K562 (cell line): Measurements from ENCODE around the gene API5. TPM values are rescaled to one million over a fixed set of nuclear protein-coding genes. Genes with fewer than 3 reads are reported as not detected.

ENCODE experiments used
- ARNT ChIP-seq, 2 experiments: fragments of 450-650 bp; IDR thresholded peaks; 2 replicates each; pipeline ENCODE4 v1.6.1; 2016; ENCODE audit warnings: mild to moderate bottlenecking in 1 of 2
- E2F3 ChIP-seq: fragments of 250-450 bp; sonication (Bioruptor Pico); IDR thresholded peaks from 2 replicates; pipeline ENCODE4 v1.4.0; 2020; ENCODE audit warnings: mild to moderate bottlenecking
- KDM1A ChIP-seq, 2 experiments: fragments of 450-650 bp; IDR thresholded peaks; 2 replicates each; pipeline ENCODE4 v1.6.1; 2016; ENCODE audit warnings: mild to moderate bottlenecking in 2 of 2
- NR2F6 ChIP-seq: fragments of 450-650 bp; formaldehyde crosslinking; IDR thresholded peaks from 2 replicates; pipeline ENCODE4 v1.4.0; 2020; ENCODE audit warnings: mild to moderate bottlenecking
- SMAD4 ChIP-seq: fragments of 250-450 bp; sonication (Bioruptor Pico); conservative IDR thresholded peaks from 2 replicates; pipeline ENCODE4 v1.8.0; 2021; ENCODE audit warnings: inconsistent platforms, mild to moderate bottlenecking, moderate library complexity
- ZNF263 ChIP-seq: sonication (generic); formaldehyde crosslinking; IDR thresholded peaks from 2 replicates; pipeline ENCODE4 v1.8.0; 2022; ENCODE audit warnings: mild to moderate bottlenecking, missing genetic modification reagents, borderline replicate concordance
- ZNF740 ChIP-seq, 3 experiments: fragments of 200-800 bp in 1 of 3; sonication (Bioruptor generic) in 1 of 3; sonication (generic) in 1 of 3; formaldehyde crosslinking in 1 of 3; IDR thresholded peaks; 2 replicates each; pipeline versions ENCODE4 v1.6.1 to v1.8.0; 2016 to 2022; ENCODE audit warnings: mild to moderate bottlenecking in 2 of 3, missing compliant biosample characterization in 2 of 3, missing genetic modification characterization in 2 of 3, missing genetic modification reagents in 1 of 3
- ZNF79 ChIP-seq: fragments of 250-450 bp; sonication (Bioruptor Pico); IDR thresholded peaks from 2 replicates; pipeline ENCODE4 v1.4.0; 2020; ENCODE audit warnings: low read depth, mild to moderate bottlenecking, moderate library complexity
- polyA plus RNA-seq, 8 experiments: library from polyadenylated mRNA; depleted of rRNA in 4 of 8; stranded (reverse) in 5 of 8; unstranded in 3 of 8; fragments of >200 nt; fragmentation: Nextera tagmentation in 2 of 8; fragmentation: Illumina TruSeq in 1 of 8; extraction: Ambion mirVana in 2 of 8; extraction: Trizol in 1 of 8; gene quantifications; 2 replicates each; pipeline versions ENCODE4 v1.2.1 to v1.2.3, GENCODE V29; 2011 to 2014; ENCODE audit warnings: inconsistent platforms in 1 of 8, missing spikeins in 1 of 8
- total RNA-seq, 7 experiments: library from RNA; depleted of rRNA in 6 of 7; stranded (reverse); fragments of >200 nt in 6 of 7; fragmentation: Illumina TruSeq in 2 of 7; extraction: Trizol in 2 of 7; gene quantifications; 2 replicates each; pipeline versions ENCODE4 v1.2.1 to v1.2.3, GENCODE V29; 2011 to 2021; ENCODE audit warnings: low replicate concordance in 1 of 7
- TF ChIP-seq, protein P1 (sequence below): sonication (generic); formaldehyde crosslinking; IDR thresholded peaks from 2 replicates; pipeline ENCODE4 v1.8.0; 2023; ENCODE audit warnings: mild to moderate bottlenecking, missing genetic modification reagents
- TF ChIP-seq, protein P2 (sequence below): fragments of 450-650 bp; formaldehyde crosslinking; IDR thresholded peaks from 2 replicates; pipeline ENCODE4 v1.4.0; 2020; ENCODE audit warnings: mild to moderate bottlenecking, moderate library complexity
- TF ChIP-seq, protein P3 (sequence below): sonication (generic); formaldehyde crosslinking; IDR thresholded peaks from 2 replicates; pipeline ENCODE4 v1.8.1; 2022; ENCODE audit warnings: missing genetic modification reagents
- TF ChIP-seq, protein P4 (sequence below): fragments of 450-650 bp; formaldehyde crosslinking; IDR thresholded peaks from 2 replicates; pipeline ENCODE4 v1.4.0; 2022; ENCODE audit warnings: missing genetic modification characterization

Gene API5
- total and polyA plus RNA-seq, 9 of the 15 experiments (the other 6 are each of a cell fraction or from before 2014, with no cell fraction given) = 59.8 to 146 (median 123) TPM

DNA sequence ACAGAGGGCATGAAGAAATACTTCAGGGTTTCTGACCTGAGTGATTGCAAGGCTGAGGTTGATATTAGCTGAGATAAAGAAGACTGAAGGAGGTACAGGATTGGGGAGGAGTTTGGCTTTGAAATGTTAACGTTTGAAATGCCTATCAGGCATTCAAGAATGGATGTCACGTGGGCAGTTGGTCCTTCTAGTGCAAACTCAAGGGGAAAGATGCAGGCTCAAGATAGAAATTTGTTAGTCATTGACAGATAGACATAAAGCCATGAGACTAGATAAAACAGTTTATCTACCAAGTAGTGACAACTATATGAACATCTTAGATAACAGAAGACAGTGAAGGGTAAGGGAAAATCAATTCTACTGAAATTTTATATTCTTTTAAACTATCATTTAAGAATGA, 70.0 kb downstream of the API5 start (continued):
- TF ChIP-seq, protein P1, sequence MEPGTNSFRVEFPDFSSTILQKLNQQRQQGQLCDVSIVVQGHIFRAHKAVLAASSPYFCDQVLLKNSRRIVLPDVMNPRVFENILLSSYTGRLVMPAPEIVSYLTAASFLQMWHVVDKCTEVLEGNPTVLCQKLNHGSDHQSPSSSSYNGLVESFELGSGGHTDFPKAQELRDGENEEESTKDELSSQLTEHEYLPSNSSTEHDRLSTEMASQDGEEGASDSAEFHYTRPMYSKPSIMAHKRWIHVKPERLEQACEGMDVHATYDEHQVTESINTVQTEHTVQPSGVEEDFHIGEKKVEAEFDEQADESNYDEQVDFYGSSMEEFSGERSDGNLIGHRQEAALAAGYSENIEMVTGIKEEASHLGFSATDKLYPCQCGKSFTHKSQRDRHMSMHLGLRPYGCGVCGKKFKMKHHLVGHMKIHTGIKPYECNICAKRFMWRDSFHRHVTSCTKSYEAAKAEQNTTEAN (CRISPR knock-in tag) = no peak
- no peak for TF ChIP-seq ZNF263 (CRISPR knock-in tag)
- TF ChIP-seq, protein P2, sequence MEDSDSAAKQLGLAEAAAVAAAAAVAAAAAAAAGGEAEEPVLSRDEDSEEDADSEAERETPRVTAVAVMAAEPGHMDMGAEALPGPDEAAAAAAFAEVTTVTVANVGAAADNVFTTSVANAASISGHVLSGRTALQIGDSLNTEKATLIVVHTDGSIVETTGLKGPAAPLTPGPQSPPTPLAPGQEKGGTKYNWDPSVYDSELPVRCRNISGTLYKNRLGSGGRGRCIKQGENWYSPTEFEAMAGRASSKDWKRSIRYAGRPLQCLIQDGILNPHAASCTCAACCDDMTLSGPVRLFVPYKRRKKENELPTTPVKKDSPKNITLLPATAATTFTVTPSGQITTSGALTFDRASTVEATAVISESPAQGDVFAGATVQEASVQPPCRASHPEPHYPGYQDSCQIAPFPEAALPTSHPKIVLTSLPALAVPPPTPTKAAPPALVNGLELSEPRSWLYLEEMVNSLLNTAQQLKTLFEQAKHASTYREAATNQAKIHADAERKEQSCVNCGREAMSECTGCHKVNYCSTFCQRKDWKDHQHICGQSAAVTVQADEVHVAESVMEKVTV (CRISPR knock-in tag) = no peak
- TF ChIP-seq, protein P3, sequence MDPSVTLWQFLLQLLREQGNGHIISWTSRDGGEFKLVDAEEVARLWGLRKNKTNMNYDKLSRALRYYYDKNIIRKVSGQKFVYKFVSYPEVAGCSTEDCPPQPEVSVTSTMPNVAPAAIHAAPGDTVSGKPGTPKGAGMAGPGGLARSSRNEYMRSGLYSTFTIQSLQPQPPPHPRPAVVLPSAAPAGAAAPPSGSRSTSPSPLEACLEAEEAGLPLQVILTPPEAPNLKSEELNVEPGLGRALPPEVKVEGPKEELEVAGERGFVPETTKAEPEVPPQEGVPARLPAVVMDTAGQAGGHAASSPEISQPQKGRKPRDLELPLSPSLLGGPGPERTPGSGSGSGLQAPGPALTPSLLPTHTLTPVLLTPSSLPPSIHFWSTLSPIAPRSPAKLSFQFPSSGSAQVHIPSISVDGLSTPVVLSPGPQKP (CRISPR knock-in tag) = no peak
- TF ChIP-seq, protein P4, sequence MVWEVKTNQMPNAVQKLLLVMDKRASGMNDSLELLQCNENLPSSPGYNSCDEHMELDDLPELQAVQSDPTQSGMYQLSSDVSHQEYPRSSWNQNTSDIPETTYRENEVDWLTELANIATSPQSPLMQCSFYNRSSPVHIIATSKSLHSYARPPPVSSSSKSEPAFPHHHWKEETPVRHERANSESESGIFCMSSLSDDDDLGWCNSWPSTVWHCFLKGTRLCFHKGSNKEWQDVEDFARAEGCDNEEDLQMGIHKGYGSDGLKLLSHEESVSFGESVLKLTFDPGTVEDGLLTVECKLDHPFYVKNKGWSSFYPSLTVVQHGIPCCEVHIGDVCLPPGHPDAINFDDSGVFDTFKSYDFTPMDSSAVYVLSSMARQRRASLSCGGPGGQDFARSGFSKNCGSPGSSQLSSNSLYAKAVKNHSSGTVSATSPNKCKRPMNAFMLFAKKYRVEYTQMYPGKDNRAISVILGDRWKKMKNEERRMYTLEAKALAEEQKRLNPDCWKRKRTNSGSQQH (CRISPR knock-in tag) = no peak
- no peak for TF ChIP-seq NR2F6 (CRISPR knock-in tag)
- no peak for TF ChIP-seq ARNT (IDR thresholded peaks at IDR 0.05)
- no peak for TF ChIP-seq E2F3 (CRISPR knock-in tag)
- TF ChIP-seq SMAD4 = no peak
- TF ChIP-seq ZNF740 (CRISPR knock-in tag; IDR thresholded peaks at IDR 0.05) = no peak
- TF ChIP-seq ZNF740 (tag; IDR thresholded peaks at IDR 0.05) = no peak
- TF ChIP-seq ZNF79 (CRISPR knock-in tag) = no peak
- no peak for TF ChIP-seq KDM1A (IDR thresholded peaks at IDR 0.05)
